Upper lobe of left lung (tissue), 4 donors: ENCODE results near the gene TCEANC2.

ENCODE experiments used
- EP300 ChIP-seq, 4 donors: sonication (generic); formaldehyde crosslinking; IDR thresholded peaks; one replicate each; pipeline ENCODE4 v1.5.1; 2017; ENCODE audit warnings: antibody characterized with exemption in 4 of 4, control low read depth in 2 of 4
- POLR2A ChIP-seq, 4 donors: fragments of 450-650 bp; IDR thresholded peaks; one replicate each; pipeline ENCODE4 v1.5.1; 2016 to 2017; ENCODE audit warnings: antibody characterized with exemption in 4 of 4, mild to moderate bottlenecking in 2 of 4
- POLR2AphosphoS5 ChIP-seq, 2 donors: sonication (generic); formaldehyde crosslinking; IDR thresholded peaks; one replicate each; pipeline ENCODE4 v1.5.1; 2017; ENCODE audit warnings: antibody characterized with exemption in 2 of 2
- TF ChIP-seq, protein P1 (sequence below), 6 experiments: fragments of 450-650 bp in 4 of 6; fragments of 200-600 bp in 2 of 6; sonication (generic) in 2 of 6; IDR thresholded peaks; one replicate each; pipeline ENCODE4 v1.5.1; 2016 to 2019; ENCODE audit warnings: antibody characterized with exemption in 6 of 6

DNA sequence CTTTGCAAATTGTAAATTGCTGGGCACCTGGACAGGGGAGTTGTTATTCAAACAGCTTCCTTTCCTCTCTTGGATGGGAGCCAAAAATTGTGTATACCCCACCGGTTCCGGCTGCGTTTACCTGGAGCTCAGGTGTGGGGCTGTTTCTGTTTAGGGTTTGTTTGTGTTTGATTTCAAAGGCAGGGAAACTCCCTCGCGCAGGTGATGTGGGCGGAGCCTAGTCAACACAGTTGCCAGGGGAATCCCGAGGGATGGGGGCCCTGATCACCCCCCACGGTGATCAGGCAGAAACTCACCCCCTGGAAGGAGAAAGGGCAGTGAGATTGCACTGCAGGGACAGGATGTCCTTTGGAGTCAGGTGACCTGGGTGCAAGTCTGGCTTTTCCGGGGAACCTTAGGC is 71.1 kb downstream of the TCEANC2 start:
- TF ChIP-seq EP300 (IDR thresholded peaks at IDR 0.05), result no peak
- TF ChIP-seq, protein P1, sequence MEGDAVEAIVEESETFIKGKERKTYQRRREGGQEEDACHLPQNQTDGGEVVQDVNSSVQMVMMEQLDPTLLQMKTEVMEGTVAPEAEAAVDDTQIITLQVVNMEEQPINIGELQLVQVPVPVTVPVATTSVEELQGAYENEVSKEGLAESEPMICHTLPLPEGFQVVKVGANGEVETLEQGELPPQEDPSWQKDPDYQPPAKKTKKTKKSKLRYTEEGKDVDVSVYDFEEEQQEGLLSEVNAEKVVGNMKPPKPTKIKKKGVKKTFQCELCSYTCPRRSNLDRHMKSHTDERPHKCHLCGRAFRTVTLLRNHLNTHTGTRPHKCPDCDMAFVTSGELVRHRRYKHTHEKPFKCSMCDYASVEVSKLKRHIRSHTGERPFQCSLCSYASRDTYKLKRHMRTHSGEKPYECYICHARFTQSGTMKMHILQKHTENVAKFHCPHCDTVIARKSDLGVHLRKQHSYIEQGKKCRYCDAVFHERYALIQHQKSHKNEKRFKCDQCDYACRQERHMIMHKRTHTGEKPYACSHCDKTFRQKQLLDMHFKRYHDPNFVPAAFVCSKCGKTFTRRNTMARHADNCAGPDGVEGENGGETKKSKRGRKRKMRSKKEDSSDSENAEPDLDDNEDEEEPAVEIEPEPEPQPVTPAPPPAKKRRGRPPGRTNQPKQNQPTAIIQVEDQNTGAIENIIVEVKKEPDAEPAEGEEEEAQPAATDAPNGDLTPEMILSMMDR (IDR thresholded peaks at IDR 0.05), result no peak
- no peak for TF ChIP-seq POLR2A (IDR thresholded peaks at IDR 0.05)
- no peak for TF ChIP-seq POLR2AphosphoS5 (IDR thresholded peaks at IDR 0.05)
